GM15510 (cell line): ENCODE results near the gene STXBP3.

Experiments used
- POLR2A ChIP-seq: IDR thresholded peaks from 3 replicates; pipeline ENCODE4 v1.6.1; 2011; ENCODE audit warnings: borderline replicate concordance; ENCODE audit not compliant: insufficient read length; ENCODE audit errors: extremely low read depth

STXBP3 gene

DNA sequence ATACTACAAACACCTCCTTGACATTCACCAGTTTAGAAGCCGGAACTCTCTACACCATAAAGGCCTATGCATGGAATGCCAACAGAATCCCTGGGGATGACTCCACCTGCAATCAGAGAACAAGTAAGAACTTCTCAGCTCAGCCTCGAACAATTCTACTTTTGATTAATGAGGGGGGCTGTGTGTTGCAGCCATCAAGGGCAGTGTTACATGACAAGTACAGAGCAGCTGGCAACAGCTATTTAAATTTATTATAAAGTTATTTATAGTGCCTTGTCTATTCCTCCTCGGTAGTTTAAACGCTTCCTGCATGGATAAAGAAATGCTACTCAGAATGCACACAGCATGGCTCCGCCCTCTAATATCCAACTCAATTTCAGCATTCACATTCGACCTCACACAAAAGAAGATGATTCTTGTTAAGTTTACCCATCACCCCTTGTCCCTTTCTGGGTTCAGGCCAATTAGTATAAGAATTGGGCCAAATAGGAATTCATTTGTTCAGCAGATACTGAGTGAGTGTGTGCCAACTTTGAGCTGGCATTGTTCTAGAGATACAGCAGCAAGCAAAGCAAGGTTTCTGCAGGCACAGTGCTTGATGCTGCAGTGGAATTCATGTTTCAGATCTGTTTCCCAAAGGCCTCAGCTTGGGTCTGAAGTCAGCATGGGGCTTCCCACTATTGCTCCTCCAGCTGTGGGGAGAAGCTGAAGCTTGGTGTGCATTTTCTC is 27.4 kb upstream of the STXBP3 start:
- no peak for TF ChIP-seq POLR2A

DNA sequence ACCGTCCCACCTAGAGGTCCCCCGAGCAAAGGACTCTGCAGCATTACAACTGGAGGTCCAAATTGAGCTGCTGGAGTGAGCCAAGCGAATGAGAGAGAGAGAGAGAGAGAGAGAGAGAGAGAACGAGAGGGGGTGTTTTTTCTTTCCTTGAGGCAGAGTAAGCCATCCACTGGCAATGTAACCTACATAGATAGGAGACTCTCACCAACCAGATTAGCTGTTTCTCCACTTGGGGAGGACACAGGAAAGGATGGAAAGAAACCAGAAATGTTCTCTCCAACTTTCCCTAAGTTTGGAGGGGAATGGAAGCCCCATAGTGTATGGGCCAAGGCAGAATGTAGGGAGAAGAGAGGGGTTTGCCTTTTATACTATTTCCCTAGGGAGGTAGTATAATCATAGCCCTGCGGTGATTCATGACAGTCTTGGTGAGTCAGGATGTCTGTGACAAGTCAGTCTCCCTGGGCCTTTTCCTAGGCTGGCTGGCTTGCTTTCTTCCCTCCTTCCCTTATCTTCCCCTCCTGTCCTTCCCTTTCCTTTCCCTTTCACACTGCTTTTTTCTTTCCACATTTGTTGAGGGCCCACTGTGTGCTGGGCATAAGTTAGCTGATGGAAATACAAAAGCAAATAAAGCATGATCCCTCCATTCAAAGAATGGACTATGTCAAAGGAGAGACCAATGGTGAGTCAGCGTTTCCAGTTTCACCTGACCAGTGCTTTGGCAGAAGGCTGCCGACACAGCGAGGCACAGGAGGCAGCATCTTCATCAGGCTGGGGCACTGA is 26.6 kb upstream of the STXBP3 start:
- no peak for TF ChIP-seq POLR2A

DNA sequence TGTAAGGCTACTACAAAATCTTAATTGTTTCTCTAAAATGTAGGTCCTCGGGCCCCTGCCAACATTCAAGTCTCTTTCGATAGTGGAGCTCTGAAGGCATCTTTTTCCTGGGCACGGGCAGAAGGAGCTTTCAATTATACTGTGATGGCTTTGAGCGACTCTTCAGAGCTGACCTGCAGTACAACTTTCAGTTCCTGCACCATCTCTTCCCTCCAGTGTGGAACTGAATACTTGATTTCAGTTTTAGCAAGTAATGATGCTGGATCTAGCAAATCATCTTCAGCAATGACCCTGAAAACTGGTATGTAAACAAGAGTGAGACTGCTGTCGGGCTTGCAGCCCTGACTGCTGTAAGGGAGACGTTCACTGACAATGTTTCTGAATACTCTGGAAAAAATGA is 24.2 kb upstream of the STXBP3 start:
- TF ChIP-seq POLR2A, result no peak

DNA sequence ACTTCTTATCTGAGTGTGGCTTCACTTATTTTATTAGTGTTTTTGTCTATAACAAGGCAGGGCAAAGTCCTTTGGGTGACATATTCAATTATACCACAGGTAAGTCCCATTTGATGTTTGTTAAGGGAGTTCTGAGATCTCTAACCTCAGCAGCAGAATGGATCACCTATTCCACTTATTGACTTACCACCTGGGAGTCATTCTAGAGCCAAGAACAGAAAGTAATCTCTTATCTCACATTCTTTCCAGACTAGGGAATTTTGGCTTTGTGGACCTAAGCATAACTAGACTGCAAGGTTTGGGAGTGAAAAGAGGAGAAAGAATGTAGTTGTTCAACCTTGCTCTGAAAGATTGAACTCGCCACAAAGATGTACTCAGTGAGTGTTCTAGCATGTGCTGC is 20.6 kb upstream of the STXBP3 start:
- no peak for TF ChIP-seq POLR2A

DNA sequence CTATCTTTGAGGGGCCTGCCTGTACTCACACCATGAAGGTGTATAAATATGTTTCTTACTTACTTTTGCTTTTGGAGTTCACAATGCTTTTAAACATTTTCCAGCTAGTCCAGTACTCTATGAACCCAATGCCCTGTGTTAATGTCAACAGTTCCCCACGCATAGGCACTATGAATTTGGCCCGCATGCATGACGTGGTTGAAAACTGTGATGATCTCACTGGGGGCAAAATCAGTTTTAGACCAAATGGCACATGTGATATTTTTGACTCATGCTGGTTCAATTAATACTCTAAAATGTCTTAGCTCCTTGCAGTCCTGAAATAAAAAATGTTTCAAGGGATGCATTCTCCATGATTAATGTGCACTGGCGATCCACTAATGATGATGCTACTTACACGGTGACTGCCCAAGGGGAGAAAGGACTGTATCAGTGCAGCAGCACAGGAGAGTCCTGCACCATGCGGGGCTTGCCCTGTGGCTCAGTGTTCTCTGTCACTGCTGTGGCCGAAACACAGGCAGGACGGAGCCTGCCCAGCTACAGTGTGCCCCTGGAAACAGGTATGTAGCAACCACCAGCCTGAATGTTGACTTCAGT is 18.0 kb upstream of the STXBP3 start:
- TF ChIP-seq POLR2A, result no peak

DNA sequence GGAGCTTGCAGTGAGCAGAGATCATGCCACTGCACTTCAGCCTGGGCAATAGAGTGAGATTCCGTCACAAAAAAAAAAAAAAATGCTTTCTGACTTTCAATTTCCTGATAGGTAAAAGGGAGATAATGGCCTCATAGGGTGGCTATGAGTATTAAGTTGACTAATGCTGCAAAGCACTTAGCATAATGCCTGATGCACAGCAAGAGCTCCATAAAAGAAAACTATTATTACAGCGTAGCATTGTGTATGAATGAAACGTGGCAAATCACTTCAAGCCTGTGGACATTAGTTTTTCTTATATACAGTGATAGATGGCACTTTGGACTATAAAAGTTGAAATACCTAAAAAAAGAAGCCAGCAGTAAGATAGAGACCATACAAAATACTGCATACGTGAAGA is 17.0 kb upstream of the STXBP3 start:
- TF ChIP-seq POLR2A, result no peak

DNA sequence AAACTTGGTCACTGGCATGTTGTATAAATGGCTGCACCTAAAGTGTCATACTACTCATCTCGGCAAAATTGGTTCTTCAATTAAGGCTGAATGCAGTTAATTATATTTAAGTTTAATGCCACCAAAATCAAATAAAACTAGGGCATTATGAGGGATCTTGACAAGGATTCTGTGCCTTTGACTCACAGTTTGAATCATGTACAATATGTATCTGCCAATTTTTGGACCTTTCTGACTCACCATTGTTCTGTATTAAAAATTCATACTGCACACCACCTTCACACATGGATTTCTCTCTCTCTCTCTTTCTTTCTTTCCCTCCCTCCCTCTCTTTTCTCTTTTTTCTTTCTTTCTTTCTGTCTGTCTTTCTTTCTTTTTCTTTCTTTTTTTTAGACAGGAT is 14.1 kb upstream of the STXBP3 start:
- TF ChIP-seq POLR2A, result no peak

DNA sequence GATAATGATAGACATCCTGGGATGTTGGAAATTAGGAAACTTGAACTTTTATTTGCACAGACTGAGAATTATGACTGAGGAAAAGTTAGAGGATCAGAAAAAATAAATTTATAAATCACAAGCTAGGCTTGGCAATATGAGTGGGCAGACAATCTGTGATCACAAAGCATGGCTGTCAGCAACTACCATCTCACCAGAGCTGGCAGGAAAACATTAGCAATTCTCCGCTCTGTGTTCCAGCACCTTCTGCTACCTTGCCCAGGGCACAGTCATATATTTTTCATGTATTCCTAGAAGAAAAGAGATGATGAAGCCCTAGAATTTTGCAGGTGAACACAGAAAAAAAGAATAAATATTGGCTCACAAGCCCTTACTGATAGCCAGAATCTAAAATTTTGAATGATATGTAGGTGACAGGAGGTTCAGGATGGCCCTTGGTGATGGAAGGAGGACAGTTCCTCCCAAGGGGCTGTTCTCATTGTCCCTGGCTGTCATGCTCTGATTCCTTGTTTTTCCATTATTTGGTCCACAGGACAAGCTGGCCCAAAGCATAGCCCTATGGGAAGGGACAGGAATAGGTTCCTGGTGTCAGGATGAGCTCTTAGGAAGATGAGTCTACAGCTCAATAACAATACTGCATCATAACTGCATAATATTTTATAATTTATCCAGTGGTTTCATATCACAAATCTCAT is 12.2 kb upstream of the STXBP3 start:
- no peak for TF ChIP-seq POLR2A

DNA sequence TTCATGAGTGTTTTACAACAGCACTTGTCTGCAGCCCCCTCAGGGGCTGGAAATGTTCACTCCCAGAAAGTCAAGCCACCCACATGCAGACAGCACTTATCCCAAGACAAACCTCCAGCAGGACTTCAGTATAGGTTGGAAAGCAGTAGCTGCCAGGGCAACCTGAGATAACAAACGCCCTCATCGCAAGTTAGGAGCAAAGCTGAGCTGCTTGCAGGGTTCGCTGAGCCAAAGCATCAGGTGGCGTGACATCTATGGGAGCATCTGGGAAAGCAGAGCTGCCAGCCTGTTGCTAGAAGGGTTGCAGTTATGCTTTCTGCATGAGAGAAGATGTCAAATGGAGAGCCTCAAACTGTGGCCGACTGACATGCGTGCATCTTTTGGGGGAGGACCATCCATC is 4.2 kb upstream of the STXBP3 start:
- no peak for TF ChIP-seq POLR2A

DNA sequence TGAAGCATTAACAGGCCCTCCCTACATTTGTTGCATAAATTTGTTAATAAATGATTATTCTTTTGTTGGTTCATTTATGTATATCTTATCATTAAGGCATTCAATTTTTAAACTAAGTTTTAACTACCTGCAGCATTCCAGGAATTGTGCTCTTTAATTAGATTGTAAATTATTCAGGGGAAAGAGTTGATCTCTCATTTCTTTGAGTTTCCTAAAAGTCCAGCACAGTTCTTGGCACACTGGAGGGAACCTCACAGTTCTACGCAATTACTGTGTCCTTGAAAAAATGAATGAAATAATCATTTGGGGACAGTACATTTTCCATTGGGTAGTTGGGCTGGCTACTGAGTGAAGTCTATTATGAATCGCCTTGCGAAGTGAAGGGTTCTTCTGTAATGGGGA is 493 bp upstream of the STXBP3 start:
- no peak for TF ChIP-seq POLR2A

DNA sequence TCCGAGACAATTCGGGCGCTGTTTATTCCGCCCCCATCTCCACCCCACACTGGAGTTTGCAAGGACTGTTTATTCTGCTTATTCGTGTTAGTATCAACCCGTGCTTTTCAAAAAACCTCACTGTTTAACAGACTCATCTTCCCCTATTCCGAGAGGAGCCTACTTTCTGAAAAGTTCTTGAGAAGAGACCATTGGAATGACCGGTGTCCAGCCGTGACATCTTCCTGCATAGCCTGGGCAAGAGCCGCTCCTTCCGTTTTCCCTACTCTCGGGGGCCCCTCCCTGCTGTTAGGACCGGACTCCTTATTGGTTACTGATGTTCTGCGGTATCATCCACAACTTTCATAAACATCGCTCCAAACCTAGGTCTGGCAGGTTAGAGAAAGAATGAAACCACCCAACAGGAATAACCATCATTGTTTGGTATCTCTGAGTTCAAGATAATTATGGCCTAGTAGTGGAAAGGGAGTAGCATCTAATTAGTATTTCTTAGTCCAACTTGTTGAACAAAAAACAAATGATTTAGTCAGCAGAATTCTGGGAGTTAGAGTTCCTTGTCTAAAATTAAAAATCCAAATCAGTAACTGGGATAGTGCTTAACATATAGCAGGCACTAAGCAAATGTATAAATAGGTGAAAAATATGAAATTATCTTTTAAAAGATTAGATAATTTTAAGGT is 837 bp downstream of the STXBP3 start:
- no peak for TF ChIP-seq POLR2A

DNA sequence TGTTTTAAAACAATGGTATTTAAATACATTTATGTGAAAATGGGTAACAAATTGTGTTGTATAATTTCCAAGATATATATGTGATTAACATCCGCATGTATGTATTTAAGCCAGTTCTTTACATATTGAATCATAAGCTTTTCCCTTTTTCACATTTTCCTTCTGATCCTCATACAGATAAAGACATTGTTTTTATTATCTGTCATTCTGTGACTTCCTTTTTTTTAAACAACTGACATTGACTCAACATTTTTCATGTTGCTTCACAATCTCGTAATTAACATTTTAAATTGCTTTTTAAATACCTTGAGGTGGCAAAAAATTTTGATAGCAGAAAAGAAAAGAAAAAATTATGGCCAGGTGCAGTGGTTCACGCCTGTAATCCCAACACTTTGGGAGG is 1.4 kb downstream of the STXBP3 start:
- no peak for TF ChIP-seq POLR2A

DNA sequence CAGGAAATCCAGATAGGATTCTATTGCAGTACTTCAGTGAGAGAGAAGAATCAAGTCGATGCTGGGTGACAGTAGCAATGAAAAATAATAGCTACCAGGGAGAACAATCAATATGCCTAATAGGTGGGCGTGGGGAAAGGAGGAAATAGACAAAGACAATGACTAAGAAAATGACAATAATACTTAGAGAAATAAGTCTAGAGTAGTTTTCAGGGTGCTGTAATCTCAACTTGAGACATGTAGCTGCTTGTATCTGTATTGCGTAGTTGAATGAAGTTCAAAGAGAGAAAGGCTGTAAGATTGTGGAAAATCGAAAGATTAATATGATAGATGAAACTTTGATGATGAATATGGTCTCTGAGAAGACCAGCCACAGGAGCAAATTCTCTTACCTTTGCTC is 2.6 kb downstream of the STXBP3 start:
- TF ChIP-seq POLR2A, result no peak

DNA sequence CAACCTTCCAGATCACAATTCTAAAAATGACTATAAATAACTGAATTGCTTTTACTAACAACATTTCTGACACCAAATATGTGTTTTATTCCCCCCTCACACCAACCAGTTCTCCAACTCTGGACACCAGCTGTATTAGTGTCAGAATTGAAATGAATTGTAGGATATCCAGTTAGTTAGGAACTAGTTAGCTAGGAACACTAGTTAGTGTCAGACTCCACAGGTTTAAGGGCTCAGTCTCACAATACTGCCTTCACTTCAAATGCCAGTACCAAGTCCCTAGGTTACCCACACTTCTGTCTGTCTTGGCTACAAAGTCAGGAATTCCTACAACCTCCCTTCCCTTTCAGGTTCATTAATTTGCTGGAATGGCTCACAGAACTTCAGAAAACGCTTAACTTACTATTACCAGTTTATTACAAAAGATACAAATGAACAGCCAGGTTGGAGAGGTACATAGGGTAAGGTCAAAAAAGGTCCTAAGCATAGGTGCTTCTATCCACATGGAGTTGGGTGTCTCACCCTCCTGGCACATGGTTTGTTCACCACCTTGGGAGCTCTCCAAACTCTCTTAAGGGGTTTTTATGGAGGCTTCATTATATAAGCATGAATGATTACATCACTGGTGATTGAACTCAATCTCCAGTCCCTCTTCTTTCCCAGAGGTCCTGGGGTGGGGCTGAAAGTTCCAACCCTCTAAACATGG is 4.2 kb downstream of the STXBP3 start:
- TF ChIP-seq POLR2A, result no peak
